ENCODE results near the gene AK5.

DNA sequence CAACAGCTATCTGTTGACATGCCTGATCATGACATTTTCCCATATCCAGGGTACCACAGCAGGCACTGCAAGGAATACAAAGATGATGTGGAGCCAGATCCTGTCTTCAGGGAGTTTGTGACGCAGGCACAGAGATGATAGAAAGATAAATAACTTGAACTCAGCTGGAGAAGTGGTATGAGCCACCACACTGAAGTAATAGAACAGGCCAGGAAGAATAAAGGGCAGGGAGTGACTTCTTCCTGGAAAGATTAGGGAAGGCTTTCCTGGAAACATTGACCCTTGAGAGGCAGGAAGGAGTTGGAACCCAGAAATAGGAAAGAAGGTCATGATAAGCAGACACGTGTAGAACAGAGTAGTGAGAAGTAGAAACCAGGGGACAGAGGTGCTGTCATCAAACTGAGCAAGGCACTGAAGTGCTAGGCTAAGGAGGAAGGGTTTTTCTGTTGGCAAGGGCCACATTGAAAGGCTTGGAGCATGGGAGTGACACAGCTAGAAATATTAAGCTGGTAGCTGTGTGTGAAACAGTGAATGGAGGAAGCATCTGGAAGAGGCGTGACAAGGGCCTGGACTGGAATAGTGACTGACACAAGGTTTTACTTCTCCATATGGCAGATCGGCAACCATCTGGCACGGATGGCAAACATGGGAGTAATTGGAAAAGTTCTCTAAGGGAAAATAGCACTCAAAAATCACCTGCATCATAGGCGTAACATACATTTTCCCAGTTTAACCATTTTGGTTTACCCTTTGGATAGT, 68.4 kb downstream of the AK5 start:
- TF ChIP-seq POLR2A (IDR thresholded peaks at IDR 0.05) (no peak), POLR2AphosphoS5 (IDR thresholded peaks at IDR 0.05) (no peak)
- TF ChIP-seq, protein P1, sequence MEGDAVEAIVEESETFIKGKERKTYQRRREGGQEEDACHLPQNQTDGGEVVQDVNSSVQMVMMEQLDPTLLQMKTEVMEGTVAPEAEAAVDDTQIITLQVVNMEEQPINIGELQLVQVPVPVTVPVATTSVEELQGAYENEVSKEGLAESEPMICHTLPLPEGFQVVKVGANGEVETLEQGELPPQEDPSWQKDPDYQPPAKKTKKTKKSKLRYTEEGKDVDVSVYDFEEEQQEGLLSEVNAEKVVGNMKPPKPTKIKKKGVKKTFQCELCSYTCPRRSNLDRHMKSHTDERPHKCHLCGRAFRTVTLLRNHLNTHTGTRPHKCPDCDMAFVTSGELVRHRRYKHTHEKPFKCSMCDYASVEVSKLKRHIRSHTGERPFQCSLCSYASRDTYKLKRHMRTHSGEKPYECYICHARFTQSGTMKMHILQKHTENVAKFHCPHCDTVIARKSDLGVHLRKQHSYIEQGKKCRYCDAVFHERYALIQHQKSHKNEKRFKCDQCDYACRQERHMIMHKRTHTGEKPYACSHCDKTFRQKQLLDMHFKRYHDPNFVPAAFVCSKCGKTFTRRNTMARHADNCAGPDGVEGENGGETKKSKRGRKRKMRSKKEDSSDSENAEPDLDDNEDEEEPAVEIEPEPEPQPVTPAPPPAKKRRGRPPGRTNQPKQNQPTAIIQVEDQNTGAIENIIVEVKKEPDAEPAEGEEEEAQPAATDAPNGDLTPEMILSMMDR (IDR thresholded peaks at IDR 0.05 in 8 of 11, conservative IDR thresholded peaks at IDR 0.05 in 3 of 11) = no peak
